HL-60/S4 treated with retinoic acid at 250 ng/mL for 4 days and 3 days (cell line): ENCODE results near the gene ATXN1L.
"Not testable (repeated sequence)": the region's sequence is repeated elsewhere in the genome, so short reads cannot be mapped to it uniquely, and the experiment has no call there.

Source experiments
- in situ Hi-C: fragments of 300-500 bp; cut with MboI; formaldehyde crosslinking; loops from 2 replicates; pipeline ENCODE4 v1.7.0; 2022; ENCODE audit warnings: low sequenced_read_pairs

ATXN1L gene

GRCh38 chr16:71845639-71846430, at the start of gene ATXN1L:
Gene ATXN1L, plus strand, starts transcription at chr16:71845976. Its CDS starts 3,765 bp downstream, at chr16:71849741.
- in situ Hi-C loops = loop anchor here (25.0 kb wide), 1 partner anchor 109 kb away; no protein-coding TSS in a partner anchor

- in situ Hi-C loops = no loop called here
Observed at GRCh38 chr16:71796501-71797097, 49.2 kb upstream of the ATXN1L start.

- in situ Hi-C loops = no loop called here
Observed at GRCh38 chr16:71803305-71803690, 42.5 kb upstream of the ATXN1L start.

DNA sequence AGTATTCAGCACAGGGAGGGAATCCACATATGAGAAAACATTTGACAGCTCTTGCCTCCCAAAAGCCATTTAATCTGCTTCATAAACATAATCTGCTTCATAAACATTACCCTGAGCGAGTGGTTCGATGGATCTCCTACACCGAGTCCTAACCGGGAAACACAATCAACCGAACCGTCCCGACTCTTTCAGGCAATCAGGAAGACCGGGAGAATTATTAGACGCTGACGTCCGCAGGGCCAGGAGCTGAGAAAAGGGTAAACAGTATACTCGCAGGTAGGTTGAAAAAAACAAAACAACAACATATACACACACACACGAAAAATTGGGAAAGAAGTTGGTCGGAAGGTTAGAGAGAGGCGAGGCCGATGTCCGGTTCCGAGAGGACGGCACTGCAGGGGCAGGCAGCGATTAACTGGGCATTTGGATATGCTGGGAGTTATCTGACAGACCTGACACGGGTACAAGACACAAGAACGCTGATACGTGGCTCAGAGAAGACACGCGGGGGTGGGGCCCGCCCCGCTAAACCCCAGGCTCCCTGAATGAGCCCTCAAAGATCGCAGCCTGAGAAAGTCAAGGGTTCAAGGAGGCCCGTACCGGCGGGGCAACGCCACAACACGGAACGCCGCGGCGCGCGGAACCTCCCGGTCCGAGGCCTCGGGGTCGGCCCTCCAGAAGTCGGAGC, 37.7 kb upstream of the ATXN1L start:
- in situ Hi-C loops = no loop called here

DNA sequence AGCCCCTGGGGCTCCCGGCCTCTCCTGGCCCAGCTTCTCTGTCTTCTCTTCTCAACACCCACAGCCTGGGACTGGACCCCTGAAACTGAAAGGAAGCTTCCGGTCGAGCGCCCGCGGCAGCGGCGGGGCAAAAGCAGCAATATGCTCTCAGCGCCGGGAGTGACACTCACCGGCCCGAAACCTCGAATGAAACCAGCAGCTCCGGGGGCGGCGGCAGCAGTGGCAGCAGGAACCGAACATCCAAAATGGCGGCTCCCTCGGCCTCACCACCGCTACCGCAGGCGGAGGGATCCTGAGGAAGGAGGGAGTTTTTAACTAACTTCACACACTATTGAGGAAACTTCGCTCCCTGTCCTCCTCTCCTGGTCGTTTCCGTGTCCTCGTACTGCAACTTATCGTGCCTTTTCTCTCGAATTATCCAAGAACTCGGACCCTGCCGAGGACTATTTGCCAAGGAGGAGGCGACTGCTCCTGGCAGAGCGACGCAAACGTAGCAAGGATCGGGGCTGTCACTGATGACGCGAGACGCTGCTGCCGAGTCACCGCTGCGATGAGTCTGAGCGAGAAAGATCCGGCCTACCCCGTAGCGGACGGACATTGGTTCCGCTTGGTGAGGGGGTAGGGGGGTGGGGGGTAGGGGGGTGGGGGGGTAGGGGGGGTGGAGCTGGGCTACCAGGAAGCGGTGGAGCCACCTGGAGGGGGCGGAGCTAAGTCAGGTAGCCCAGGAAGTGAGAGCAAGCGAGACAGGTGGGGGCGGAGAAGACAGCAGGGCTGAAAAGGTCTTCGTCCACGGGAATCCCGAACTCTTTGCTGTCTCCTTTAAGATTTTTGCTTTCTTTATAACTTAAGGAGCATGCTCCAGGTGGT, 37.0 kb upstream of the ATXN1L start, which contains the start of gene AP1G1:
Gene AP1G1 (minus strand): TSS at position 242 of the 867 bp plus-strand sequence. CDS start 19,355 bp downstream, outside the sequence.
- in situ Hi-C loops = no loop called here

- in situ Hi-C loops = not testable (repeated sequence)
Observed at GRCh38 chr16:71810155-71810530, 35.6 kb upstream of the ATXN1L start.

- in situ Hi-C loops = no loop called here
Observed at GRCh38 chr16:71811261-71811803, 34.4 kb upstream of the ATXN1L start.

DNA sequence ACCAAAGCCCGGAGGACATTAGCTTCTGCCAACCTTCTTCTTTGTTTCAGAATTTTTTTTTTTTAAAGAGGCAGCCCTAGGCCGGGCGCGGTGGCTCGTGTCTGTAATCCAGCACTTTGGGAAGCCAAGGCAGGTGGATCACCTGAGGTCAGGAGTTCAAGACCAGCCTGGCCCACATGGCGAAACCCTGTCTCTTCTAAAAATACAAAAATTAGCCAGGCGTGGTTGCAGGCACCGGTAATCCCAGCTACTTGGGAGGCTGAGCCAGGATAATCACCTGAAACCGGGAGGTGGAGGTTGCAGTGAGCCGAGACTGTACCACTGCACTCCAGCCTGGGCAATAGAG, 28.6 kb upstream of the ATXN1L start:
- in situ Hi-C loops = not testable (repeated sequence)

DNA sequence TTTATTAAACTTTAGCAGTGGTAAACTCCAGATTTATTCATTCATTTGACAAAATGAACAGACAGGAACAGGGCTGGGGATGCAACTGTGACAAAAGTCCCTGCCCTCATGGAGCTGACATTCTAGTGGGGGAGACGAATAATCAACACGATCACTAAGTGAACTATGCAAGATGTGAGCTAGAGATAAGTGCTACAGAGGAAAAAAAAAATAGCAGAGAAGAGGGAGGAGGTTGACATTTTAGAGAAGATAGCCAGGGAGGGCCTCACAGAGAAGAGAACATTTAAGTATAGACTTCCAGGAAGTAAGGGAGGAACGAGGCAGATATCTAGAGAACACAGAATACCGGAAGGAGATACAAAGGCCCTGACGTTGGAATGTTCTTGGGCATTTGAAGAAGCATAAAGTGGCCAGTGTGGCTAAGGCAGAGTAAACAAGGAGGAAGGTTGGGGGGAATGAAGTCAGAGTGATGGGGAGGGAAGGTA, 19.2 kb upstream of the ATXN1L start:
- in situ Hi-C loops = loop anchor here (25.0 kb wide), 1 partner anchor 89 kb away; no protein-coding TSS in a partner anchor

GRCh38 chr16:71830359-71830758, 15.4 kb upstream of the ATXN1L start:
- in situ Hi-C loops = loop anchor here (25.0 kb wide), 1 partner anchor 93 kb away; no protein-coding TSS in a partner anchor

DNA sequence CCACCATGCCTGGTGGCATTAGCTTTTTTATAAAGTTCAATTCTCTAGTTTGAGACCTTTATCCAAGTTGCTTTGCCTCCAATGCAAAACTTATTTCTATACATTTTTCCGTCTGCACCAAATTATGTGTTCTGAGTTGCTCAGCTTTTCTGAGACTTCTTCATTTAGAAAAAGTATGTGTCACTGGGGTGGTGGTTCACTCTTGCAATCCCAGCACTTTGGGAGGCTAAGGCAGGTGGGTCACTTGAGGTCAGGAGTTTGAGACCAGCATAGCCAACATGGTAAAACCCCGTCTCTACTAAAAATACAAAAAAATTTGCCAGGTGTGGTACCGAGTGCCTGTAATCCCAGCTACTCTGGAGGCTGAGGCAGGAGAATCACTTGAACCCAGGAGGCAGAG, 14.1 kb upstream of the ATXN1L start:
- in situ Hi-C loops = loop anchor here (25.0 kb wide), 1 partner anchor 94 kb away; no protein-coding TSS in a partner anchor

DNA sequence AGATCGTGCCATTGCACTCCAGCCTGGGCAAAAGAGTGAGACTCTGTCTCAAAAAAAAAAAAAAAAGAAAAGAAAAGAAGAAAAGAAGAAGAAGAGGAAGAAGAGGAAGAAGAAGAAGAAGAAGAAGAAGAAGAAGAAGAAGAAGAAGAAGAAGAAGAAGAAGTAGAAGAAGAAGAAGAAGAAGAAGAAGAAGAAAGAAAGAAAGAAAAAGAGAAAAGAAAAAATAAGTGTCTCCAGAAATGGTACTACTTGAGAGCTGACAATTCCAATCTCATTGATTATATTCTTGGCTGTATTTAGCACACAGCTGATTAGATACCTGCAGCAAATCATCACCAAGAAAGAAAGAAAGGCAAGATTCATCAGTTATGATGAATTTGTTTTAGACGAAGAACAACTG, 13.7 kb upstream of the ATXN1L start:
- in situ Hi-C loops = loop anchor here (25.0 kb wide), 1 partner anchor 95 kb away; no protein-coding TSS in a partner anchor

- in situ Hi-C loops = loop anchor here (25.0 kb wide), 1 partner anchor 97 kb away; no protein-coding TSS in a partner anchor
Observed at GRCh38 chr16:71834291-71834690, 11.5 kb upstream of the ATXN1L start.

GRCh38 chr16:71837150-71837549, 8.6 kb upstream of the ATXN1L start:
- in situ Hi-C loops = loop anchor here (25.0 kb wide), 1 partner anchor 100 kb away; no protein-coding TSS in a partner anchor

DNA sequence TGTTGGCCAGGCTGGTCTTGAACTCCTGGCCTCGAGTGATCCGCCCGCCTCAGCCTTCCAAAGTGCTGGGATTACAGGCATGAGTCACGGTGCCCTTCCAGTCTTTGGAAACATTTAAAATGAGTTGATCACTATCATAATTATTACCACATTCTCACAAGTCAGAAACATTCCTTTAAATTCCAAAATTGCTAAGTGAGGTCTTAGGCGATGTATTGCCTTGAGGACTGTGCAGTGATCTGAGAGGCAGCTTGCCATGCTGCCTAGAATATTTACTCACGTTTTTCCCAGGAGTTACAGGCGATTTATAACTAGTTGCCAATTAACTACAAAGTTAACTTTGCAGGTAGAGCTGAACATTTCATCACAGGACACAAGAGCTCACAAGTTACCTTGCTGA, 5.7 kb upstream of the ATXN1L start:
- in situ Hi-C loops = loop anchor here (25.0 kb wide), 1 partner anchor 103 kb away; no protein-coding TSS in a partner anchor

DNA sequence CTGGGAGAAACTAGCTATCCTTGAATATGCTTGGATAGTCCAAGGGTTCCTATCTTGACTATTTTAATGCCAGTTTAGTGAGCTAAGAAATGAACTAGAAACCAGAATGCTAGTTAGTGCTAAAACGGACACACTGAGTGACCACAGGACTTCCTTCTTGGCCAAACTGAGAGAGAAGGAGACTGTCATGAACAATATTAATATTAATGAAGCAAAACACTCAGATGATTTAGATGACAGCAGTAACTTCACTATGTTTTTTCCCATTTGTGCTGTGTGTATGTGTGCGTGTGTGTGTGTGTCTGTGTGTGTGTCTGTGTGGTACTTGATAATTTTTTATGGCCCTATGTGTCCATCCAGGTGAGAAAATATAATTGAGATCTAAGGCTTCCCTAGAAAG, 2.2 kb upstream of the ATXN1L start:
- in situ Hi-C loops = loop anchor here (25.0 kb wide), 1 partner anchor 106 kb away; no protein-coding TSS in a partner anchor

- in situ Hi-C loops = loop anchor here (25.0 kb wide), 1 partner anchor 109 kb away; no protein-coding TSS in a partner anchor
Observed at GRCh38 chr16:71846431-71846830, 655 bp downstream of the ATXN1L start.

GRCh38 chr16:71847096-71847495, 1.3 kb downstream of the ATXN1L start:
- in situ Hi-C loops = loop anchor here (25.0 kb wide), 1 partner anchor 110 kb away; no protein-coding TSS in a partner anchor

GRCh38 chr16:71848622-71849021, 2.8 kb downstream of the ATXN1L start:
- in situ Hi-C loops = loop anchor here (25.0 kb wide), 1 partner anchor 111 kb away; no protein-coding TSS in a partner anchor

DNA sequence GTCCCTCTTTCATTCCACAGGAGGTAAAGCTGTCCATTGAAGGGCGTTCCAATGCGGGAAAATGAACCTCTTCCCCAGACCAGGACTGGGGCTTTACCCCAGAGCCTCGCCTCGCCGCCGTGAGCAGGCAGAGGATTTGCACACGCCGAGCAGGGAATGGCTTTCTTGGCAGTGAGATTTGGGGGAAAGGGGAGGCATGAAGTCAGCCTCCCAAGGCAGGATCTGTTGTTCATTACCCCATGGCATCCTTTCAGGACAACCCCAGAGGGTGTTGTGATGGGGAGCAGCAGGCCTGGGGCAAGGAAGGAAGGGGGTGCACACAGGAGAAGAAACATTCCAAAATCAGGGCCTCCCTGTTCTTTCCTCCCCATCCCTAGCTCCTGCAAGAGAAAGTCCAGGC, 6.0 kb downstream of the ATXN1L start:
- in situ Hi-C loops = no loop called here
